ENCODE measurements around the gene BET1. TPM values are rescaled to one million over a fixed set of nuclear protein-coding genes. Genes with fewer than 3 reads are reported as not detected.
"Not testable (repeated sequence)": the region's sequence is repeated elsewhere in the genome, so short reads cannot be mapped to it uniquely, and the experiment has no call there.

BET1 gene
- total RNA-seq, 1 experiment from 2014 or later = 12.1 TPM

GRCh38 chr7:94030634-94031033, 26.5 kb upstream of the BET1 start:
- BruUV-seq (replicated peaks) = no TSS peak
- intact Hi-C loops (cut with micrococcal nuclease) = no loop called here
- Histone ChIP-seq H3K27ac (ENCODE audit: low read length) (no peak overlapping the region), H3K79me2 (ENCODE audit: low read length) (no peaks in the 10 kb centered on the region), H3K4me1 (ENCODE audit: insufficient read depth, low read length) (peaks cover 7% of the 10 kb centered on the region), H2AFZ (ENCODE audit: low read length) (no peak overlapping the region), H3K9me2 (replicated peaks; ENCODE audit: low read length) (no peaks in the 10 kb centered on the region), H3K27me3 (ENCODE audit: low read length) (peaks cover 36% of the 10 kb centered on the region), H3K9me3 (ENCODE audit: low read length) (no peaks in the 10 kb centered on the region), H3K4me2 (ENCODE audit: low read length) (no peak overlapping the region), H3K36me3 (ENCODE audit: low read depth, low read length) (no peaks in the 10 kb centered on the region), H3K4me3 (ENCODE audit: low read length) (no peak overlapping the region), H3F3A (ENCODE audit: low read length, unreplicated experiment) (no peaks in the 10 kb centered on the region), H4K20me1 (ENCODE audit: low read length) (no peaks in the 10 kb centered on the region), H3K9ac (ENCODE audit: low read length) (no peak overlapping the region)
- no peak for DNase-seq
- TF ChIP-seq EZH2phosphoT487 (IDR thresholded peaks at IDR 0.05; ENCODE audit: borderline replicate concordance, low read length) = no peak
- no peak for TF ChIP-seq CTCF (conservative IDR thresholded peaks at IDR 0.05; ENCODE audit: low read depth, low read length)
- no peak for TF ChIP-seq EZH2 (IDR thresholded peaks at IDR 0.05; ENCODE audit: low read length, unreplicated experiment)
- ChIA-PET CTCF (no interaction called here), POLR2A (ENCODE audit: unreplicated experiment) (no interaction called here)
- ATAC-seq = no peak

- Histone ChIP-seq H3K27me3 (ENCODE audit: low read length) (peaks cover 36% of the 10 kb centered on the region), H3F3A (ENCODE audit: low read length, unreplicated experiment) (no peaks in the 10 kb centered on the region), H3K9me2 (replicated peaks; ENCODE audit: low read length) (no peaks in the 10 kb centered on the region), H3K27ac (ENCODE audit: low read length) (no peak overlapping the region), H3K9me3 (ENCODE audit: low read length) (no peaks in the 10 kb centered on the region), H3K4me2 (ENCODE audit: low read length) (no peak overlapping the region), H2AFZ (ENCODE audit: low read length) (no peak overlapping the region), H3K9ac (ENCODE audit: low read length) (no peak overlapping the region), H3K4me3 (ENCODE audit: low read length) (no peak overlapping the region), H4K20me1 (ENCODE audit: low read length) (no peaks in the 10 kb centered on the region), H3K36me3 (ENCODE audit: low read depth, low read length) (no peaks in the 10 kb centered on the region), H3K79me2 (ENCODE audit: low read length) (no peaks in the 10 kb centered on the region), H3K4me1 (ENCODE audit: insufficient read depth, low read length) (peaks cover 7% of the 10 kb centered on the region)
- no TSS peak for BruUV-seq (replicated peaks)
- no peak for ATAC-seq
- DNase-seq = no peak
- POLR2A ChIA-PET (ENCODE audit: unreplicated experiment) = no interaction called here
- intact Hi-C loops (cut with micrococcal nuclease) = no loop called here
- TF ChIP-seq EZH2phosphoT487 (IDR thresholded peaks at IDR 0.05; ENCODE audit: borderline replicate concordance, low read length) (no peak), CTCF (conservative IDR thresholded peaks at IDR 0.05; ENCODE audit: low read depth, low read length) (no peak), EZH2 (IDR thresholded peaks at IDR 0.05; ENCODE audit: low read length, unreplicated experiment) (no peak)
- CTCF ChIA-PET = no interaction called here
Observed at GRCh38 chr7:94029976-94030375, 25.8 kb upstream of the BET1 start.

- H3K9ac ChIP-seq (ENCODE audit: low read length) = no peak overlapping the region
- ChIA-PET POLR2A (ENCODE audit: unreplicated experiment) (no interaction called here), CTCF (no interaction called here)
- ATAC-seq (peak; percentile 67), DNase-seq (peak; percentile 54)
- no peaks in the 10 kb centered on the region for H3K9me2 ChIP-seq (replicated peaks; ENCODE audit: low read length)
- TF ChIP-seq EZH2 (IDR thresholded peaks at IDR 0.05; ENCODE audit: low read length, unreplicated experiment) (no peak), CTCF (conservative IDR thresholded peaks at IDR 0.05; ENCODE audit: low read depth, low read length) (no peak), EZH2phosphoT487 (IDR thresholded peaks at IDR 0.05; ENCODE audit: borderline replicate concordance, low read length) (no peak)
- BruUV-seq (replicated peaks) = no TSS peak
- no peak overlapping the region for H3K4me2 ChIP-seq (ENCODE audit: low read length)
- no peak overlapping the region for H3K27ac ChIP-seq (ENCODE audit: low read length)
- H3K36me3 ChIP-seq (ENCODE audit: low read depth, low read length) = no peaks in the 10 kb centered on the region
- intact Hi-C loops (cut with micrococcal nuclease) = no loop called here
- H3K27me3 ChIP-seq (ENCODE audit: low read length) = peaks cover 33% of the 10 kb centered on the region
- no peaks in the 10 kb centered on the region for H3F3A ChIP-seq (ENCODE audit: low read length, unreplicated experiment)
- no peak overlapping the region for H3K4me3 ChIP-seq (ENCODE audit: low read length)
- no peak overlapping the region for H2AFZ ChIP-seq (ENCODE audit: low read length)
- H3K79me2 ChIP-seq (ENCODE audit: low read length) = no peaks in the 10 kb centered on the region
- no peaks in the 10 kb centered on the region for H4K20me1 ChIP-seq (ENCODE audit: low read length)
- H3K9me3 ChIP-seq (ENCODE audit: low read length) = no peaks in the 10 kb centered on the region
- H3K4me1 ChIP-seq (ENCODE audit: insufficient read depth, low read length) = peaks cover 7% of the 10 kb centered on the region
Observed at GRCh38 chr7:94028768-94029167, 24.6 kb upstream of the BET1 start.

- H3K4me2 ChIP-seq (ENCODE audit: low read length); POLR2A ChIA-PET (ENCODE audit: unreplicated experiment): not testable (repeated sequence)
Observed at GRCh38 chr7:94026619-94027018, 22.5 kb upstream of the BET1 start.

More at GRCh38 chr7:94026619-94027018, 22.5 kb upstream of the BET1 start:
- H3K27ac ChIP-seq (ENCODE audit: low read length); H3K4me1 ChIP-seq (ENCODE audit: insufficient read depth, low read length); H3K9me2 ChIP-seq (replicated peaks; ENCODE audit: low read length); intact Hi-C loops (cut with micrococcal nuclease); ATAC-seq; H3K36me3 ChIP-seq (ENCODE audit: low read depth, low read length); DNase-seq; H3K9me3 ChIP-seq (ENCODE audit: low read length); H2AFZ ChIP-seq (ENCODE audit: low read length); H3F3A ChIP-seq (ENCODE audit: low read length, unreplicated experiment); H3K4me3 ChIP-seq (ENCODE audit: low read length); H4K20me1 ChIP-seq (ENCODE audit: low read length); CTCF ChIA-PET; H3K9ac ChIP-seq (ENCODE audit: low read length); H3K79me2 ChIP-seq (ENCODE audit: low read length); BruUV-seq (replicated peaks): not testable (repeated sequence)
- peaks cover 15% of the 10 kb centered on the region; the same call in 1 of the 2 replicates for H3K27me3 ChIP-seq (ENCODE audit: low read length)
